A172 (cell line): ENCODE data around the gene ADCY1. TPM values are rescaled to one million over a fixed set of nuclear protein-coding genes. Genes with fewer than 3 reads are reported as not detected.

Source experiments
- DNase-seq: peaks from one replicate; pipeline ENCODE4 v3.0.0-alpha.2; 2015; ENCODE audit warnings: low spot score
- total RNA-seq: library from RNA; depleted of rRNA; stranded (reverse); fragments of >200 nt; shearing (Covaris generic); gene quantifications from 2 replicates; pipeline ENCODE4 v1.2.3, GENCODE V29; 2014

ADCY1 gene
- total RNA-seq, 1 experiment from 2014 or later = 3.5 TPM

GRCh38 chr7:45576249-45576929 lies 2.2 kb downstream of the ADCY1 start:
- DNase-seq = no peak

GRCh38 chr7:45578022-45578421 lies 3.9 kb downstream of the ADCY1 start:
- DNase-seq = no peak

GRCh38 chr7:45578467-45578866 lies 4.3 kb downstream of the ADCY1 start:
- DNase-seq = no peak

- DNase-seq = no peak
These were observed 5.2 kb downstream of the ADCY1 start for GRCh38 chr7:45579391-45579801.

GRCh38 chr7:45580053-45580872 lies 6.1 kb downstream of the ADCY1 start:
- no peak for DNase-seq

GRCh38 chr7:45581271-45581780 lies 7.2 kb downstream of the ADCY1 start:
- DNase-seq = no peak

- DNase-seq = no peak
These were observed 8.1 kb downstream of the ADCY1 start for GRCh38 chr7:45582136-45582749.

GRCh38 chr7:45582868-45583277 lies 8.7 kb downstream of the ADCY1 start:
- DNase-seq = no peak

- no peak for DNase-seq
These were observed 9.1 kb downstream of the ADCY1 start for GRCh38 chr7:45583296-45583695.

GRCh38 chr7:45584261-45585210 lies 10.4 kb downstream of the ADCY1 start:
- no peak for DNase-seq

GRCh38 chr7:45585628-45586027 lies 11.5 kb downstream of the ADCY1 start:
- no peak for DNase-seq

GRCh38 chr7:45586542-45587520 lies 12.7 kb downstream of the ADCY1 start:
- DNase-seq = no peak

GRCh38 chr7:45588466-45588865 lies 14.3 kb downstream of the ADCY1 start:
- DNase-seq = no peak

GRCh38 chr7:45589061-45589460 lies 14.9 kb downstream of the ADCY1 start:
- no peak for DNase-seq

- no peak for DNase-seq
These were observed 15.9 kb downstream of the ADCY1 start for GRCh38 chr7:45589915-45590678.

- DNase-seq = no peak
These were observed 16.5 kb downstream of the ADCY1 start for GRCh38 chr7:45590679-45591057.

GRCh38 chr7:45591101-45591906 lies 17.1 kb downstream of the ADCY1 start:
- no peak for DNase-seq

GRCh38 chr7:45592230-45592991 lies 18.2 kb downstream of the ADCY1 start:
- DNase-seq = no peak
